GM03348 (cell line): ENCODE measurements around the gene MOK.
"Not testable (repeated sequence)": the region's sequence is repeated elsewhere in the genome, so short reads cannot be mapped to it uniquely, and the experiment has no call there.

Experiments
- DNase-seq: peaks from one replicate; pipeline ENCODE4 v3.0.0; 2012; ENCODE audit warnings: low spot score

MOK gene

DNA sequence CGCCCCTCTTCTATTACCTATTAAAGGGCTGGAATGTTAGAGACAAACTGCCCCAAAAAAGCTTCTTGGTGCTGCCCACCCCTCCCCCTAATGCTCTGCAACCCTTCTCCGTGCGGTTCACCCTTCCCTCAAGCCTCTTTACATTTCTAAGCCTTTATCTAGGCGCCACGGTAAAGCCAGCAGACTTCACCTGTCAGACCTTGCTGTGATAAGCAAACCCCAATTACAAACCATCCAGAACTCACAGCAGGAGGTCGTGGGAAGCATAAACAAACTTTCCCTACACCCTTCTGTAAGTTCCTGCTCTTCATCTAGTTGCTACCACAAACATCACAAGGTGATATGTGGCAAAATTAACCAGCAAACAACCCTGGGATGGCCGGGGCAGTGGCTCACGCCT lies 56.8 kb downstream of the MOK start:
- no peak for DNase-seq

DNA sequence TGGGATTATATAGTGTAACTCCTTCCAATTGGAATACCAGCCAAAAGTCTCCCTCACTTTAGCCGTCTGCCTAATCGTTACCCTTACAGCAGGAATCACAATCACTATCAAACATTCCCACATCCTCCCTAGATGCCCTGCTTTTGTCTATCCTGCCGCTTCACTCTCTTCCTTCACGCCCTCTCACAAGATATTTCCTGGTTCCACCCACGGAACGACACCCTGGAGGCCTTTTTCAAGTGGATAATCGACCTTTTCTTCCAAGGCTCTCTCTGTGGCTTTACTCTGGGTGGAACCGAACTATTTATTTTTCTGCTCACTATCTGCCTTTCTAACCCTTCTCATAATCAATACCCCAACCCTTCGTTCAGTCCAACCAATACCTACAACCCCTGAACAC lies 58.9 kb downstream of the MOK start:
- no peak for DNase-seq

- DNase-seq = not testable (repeated sequence)
Measured at GRCh38 chr14:102243795-102244194, 61.2 kb downstream of the MOK start.

GRCh38 chr14:102241147-102241546 lies 63.8 kb downstream of the MOK start:
- no peak for DNase-seq

DNA sequence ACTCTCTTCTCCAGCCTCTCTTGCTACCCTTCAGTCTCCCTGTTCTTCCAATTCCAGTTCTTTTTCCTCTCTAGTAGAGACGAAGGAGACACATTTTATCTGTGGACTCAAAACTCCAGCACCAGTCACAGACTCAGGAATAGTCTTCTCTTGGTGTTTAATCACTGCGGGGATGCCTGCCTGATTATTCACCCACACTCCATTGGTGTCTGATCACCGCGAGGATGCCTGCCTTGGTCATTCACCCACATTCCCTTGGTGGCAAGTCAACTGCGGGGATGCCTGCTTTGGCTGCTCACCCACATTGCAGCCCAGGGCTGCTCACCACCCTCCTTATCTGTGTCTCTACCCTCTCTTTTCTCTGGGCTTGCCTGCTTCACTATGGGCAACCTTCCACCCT lies 64.5 kb downstream of the MOK start:
- DNase-seq = not testable (repeated sequence)

- DNase-seq = no peak
Measured at GRCh38 chr14:102239231-102239630, 65.7 kb downstream of the MOK start.

DNA sequence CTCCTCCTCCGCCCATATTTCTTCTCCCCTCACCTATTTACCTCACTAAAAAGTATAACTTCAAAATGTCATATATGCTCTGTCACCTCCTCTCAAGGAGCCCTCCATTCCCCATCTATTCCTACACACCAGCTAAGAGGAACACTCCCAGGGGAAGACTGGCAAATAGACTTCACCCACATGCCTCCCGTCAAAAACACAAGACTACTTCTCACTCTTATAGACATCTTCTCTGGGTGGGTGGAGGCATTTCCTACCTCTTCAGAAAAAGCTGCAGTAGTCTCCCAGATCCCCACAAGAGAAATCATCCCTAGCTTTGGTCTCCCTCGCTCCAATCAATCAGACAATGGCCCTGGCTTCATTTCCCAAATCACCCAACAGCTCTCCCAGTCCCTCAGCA lies 66.2 kb downstream of the MOK start:
- no peak for DNase-seq

- DNase-seq = no peak
Measured at GRCh38 chr14:102238131-102238530, 66.8 kb downstream of the MOK start.

GRCh38 chr14:102236026-102236425 lies 68.9 kb downstream of the MOK start:
- no peak for DNase-seq

GRCh38 chr14:102235275-102235897 lies 69.6 kb downstream of the MOK start:
- DNase-seq = peak; percentile 91

GRCh38 chr14:102234331-102235264 lies 70.4 kb downstream of the MOK start:
- DNase-seq = no peak

- DNase-seq = no peak
Measured at GRCh38 chr14:102233081-102233480, 71.9 kb downstream of the MOK start.

DNA sequence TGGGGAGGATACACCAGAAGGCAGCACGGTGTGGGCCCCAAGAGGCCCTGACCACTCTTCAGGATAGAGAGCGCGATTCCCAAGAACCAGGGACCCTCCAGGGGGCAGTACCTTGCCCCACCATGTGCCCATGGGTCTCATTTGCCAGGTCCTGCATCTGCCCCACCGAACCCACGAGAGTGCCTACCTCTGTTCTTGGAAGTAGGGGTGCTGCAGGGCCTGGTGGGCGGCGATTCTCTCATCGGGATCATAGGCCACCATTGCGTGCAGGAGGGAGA lies 72.7 kb downstream of the MOK start:
- no peak for DNase-seq

GRCh38 chr14:102231476-102232347 lies 73.3 kb downstream of the MOK start:
- no peak for DNase-seq

GRCh38 chr14:102230481-102231210 lies 74.3 kb downstream of the MOK start:
- DNase-seq = no peak

GRCh38 chr14:102229739-102230092 lies 75.2 kb downstream of the MOK start:
- DNase-seq = no peak

- no peak for DNase-seq
Measured at GRCh38 chr14:102229071-102229738, 75.8 kb downstream of the MOK start.

DNA sequence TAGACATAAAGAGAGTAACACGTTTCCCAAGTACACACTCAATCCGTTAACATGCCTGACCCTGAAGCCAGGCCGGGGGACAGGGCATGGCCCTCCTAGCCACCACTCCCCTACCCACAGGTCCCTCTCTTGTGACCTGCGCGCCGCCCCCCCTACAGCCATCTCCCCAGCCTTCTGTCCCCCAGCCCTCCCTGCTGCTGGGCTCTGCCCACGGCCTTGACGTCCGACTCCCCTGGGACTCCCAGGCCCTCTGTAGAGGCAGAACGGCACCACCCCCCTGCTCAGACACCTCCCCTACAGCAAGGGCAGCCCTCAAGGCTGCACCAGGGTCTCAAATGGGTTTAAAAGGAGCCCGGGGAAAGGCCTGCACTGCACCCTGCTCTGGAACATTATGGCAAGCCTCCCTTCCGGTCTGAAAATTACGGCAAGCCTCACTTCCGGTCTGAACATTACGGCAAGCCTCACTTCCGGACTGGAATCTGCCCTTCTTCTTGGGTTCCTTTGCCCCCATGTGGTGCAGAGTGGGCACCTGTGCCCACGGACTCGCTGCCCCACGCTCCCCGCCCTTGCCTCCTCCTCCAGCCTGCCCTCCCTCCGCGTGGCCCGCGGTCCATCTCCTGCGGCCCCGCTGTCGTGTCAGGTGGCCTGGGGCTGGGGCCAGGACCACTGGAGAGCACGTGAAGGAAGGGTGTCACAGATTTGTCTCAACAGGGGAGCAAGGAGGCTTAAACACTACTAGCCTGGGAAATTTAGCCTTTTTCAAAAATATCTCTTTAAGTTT lies 77.6 kb downstream of the MOK start:
- DNase-seq = no peak

GRCh38 chr14:102226356-102227125 lies 78.4 kb downstream of the MOK start:
- no peak for DNase-seq

GRCh38 chr14:102225936-102226335 lies 79.0 kb downstream of the MOK start:
- no peak for DNase-seq
